Measurements from ENCODE around the gene CEP295NL. TPM values are rescaled to one million over a fixed set of nuclear protein-coding genes. Genes with fewer than 3 reads are reported as not detected.

CEP295NL gene
- total and polyA plus RNA-seq, 2 of the 13 experiments (the other 11 are each of a cell fraction or from before 2014, with no cell fraction given) = not detected

DNA sequence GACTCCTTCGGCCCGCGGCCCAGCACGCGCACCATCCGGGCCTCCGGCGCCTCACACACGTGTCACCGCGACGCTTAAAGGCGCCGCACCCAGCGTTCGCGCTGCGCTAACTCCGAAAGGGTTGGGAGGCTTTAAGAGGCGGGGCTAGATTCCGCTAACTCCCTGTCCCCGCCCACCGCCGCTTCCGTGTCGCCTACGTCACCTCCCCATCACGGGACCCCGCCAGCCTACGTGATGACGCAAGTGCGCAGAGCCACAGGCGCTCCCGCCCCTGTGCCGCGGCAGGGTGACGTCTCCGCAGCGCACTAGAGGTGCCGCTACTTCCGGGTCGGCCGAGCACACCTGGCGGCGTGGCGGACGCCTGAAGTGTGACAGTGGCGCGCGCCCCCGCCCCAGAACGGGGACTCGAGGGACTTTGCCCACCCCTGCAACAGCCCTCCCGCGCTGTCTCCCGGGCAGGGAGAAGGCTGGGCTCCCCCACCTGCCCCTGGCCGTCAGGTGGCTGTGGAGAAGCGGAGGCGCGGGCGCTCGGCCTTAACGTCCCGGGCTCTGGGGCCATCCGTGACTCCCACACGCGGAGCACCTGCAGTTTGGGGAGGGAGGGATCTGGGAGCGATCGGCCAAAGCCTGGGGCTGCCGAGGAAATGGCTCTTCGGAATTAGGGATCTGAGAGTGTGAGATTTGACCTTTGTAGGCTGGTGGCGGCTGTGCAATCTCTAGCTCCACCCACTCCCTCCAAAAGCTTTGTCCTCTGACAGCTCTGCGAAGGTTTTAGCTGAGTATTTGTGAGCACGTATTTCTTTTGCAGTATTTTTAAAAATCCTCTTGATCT lies 62.0 kb downstream of the CEP295NL start, which contains the start of gene USP36 (continued):
- peak; percentile 84 for TF ChIP-seq HNF4A (CRISPR knock-in tag; IDR thresholded peaks at IDR 0.05)
- TF ChIP-seq, protein P1, sequence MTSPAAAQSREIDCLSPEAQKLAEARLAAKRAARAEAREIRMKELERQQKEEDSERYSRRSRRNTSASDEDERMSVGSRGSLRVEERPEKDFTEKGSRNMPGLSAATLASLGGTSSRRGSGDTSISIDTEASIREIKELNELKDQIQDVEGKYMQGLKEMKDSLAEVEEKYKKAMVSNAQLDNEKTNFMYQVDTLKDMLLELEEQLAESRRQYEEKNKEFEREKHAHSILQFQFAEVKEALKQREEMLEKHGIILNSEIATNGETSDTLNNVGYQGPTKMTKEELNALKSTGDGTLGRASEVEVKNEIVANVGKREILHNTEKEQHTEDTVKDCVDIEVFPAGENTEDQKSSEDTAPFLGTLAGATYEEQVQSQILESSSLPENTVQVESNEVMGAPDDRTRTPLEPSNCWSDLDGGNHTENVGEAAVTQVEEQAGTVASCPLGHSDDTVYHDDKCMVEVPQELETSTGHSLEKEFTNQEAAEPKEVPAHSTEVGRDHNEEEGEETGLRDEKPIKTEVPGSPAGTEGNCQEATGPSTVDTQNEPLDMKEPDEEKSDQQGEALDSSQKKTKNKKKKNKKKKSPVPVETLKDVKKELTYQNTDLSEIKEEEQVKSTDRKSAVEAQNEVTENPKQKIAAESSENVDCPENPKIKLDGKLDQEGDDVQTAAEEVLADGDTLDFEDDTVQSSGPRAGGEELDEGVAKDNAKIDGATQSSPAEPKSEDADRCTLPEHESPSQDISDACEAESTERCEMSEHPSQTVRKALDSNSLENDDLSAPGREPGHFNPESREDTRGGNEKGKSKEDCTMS (CRISPR knock-in tag; conservative IDR thresholded peaks at IDR 0.05) = peak; percentile 73; the same call in 1 of the 2 replicates
- TF ChIP-seq, protein P2, sequence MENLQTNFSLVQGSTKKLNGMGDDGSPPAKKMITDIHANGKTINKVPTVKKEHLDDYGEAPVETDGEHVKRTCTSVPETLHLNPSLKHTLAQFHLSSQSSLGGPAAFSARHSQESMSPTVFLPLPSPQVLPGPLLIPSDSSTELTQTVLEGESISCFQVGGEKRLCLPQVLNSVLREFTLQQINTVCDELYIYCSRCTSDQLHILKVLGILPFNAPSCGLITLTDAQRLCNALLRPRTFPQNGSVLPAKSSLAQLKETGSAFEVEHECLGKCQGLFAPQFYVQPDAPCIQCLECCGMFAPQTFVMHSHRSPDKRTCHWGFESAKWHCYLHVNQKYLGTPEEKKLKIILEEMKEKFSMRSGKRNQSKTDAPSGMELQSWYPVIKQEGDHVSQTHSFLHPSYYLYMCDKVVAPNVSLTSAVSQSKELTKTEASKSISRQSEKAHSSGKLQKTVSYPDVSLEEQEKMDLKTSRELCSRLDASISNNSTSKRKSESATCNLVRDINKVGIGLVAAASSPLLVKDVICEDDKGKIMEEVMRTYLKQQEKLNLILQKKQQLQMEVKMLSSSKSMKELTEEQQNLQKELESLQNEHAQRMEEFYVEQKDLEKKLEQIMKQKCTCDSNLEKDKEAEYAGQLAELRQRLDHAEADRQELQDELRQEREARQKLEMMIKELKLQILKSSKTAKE (CRISPR knock-in tag; IDR thresholded peaks at IDR 0.05; ENCODE audit: borderline replicate concordance) = peak; percentile 83
- TF ChIP-seq CEBPB (IDR thresholded peaks at IDR 0.05; ENCODE audit: borderline replicate concordance, low read depth, low read length) = peak; percentile 99
- TF ChIP-seq GFI1 (CRISPR knock-in tag; IDR thresholded peaks at IDR 0.05; ENCODE audit: borderline replicate concordance) = peak; percentile 88
- no peak; the same call in 1 of the 2 replicates for TF ChIP-seq ZNF430 (CRISPR knock-in tag; IDR thresholded peaks at IDR 0.05)
- peak; percentile 98 for TF ChIP-seq ZFP90 (CRISPR knock-in tag; IDR thresholded peaks at IDR 0.05; ENCODE audit: borderline replicate concordance)
- 0 out of 2 replicates have a peak, but pooled peaks have one; percentile 80 for TF ChIP-seq KLF11 (CRISPR knock-in tag; IDR thresholded peaks at IDR 0.05)
- peak; percentile 88; the same call in 1 of the 2 replicates for TF ChIP-seq FOXK1 (CRISPR knock-in tag; IDR thresholded peaks at IDR 0.05; ENCODE audit: borderline replicate concordance, low read depth)
- no peak for TF ChIP-seq PHB2 (IDR thresholded peaks at IDR 0.05; ENCODE audit: partially characterized antibody)
- peak; percentile 98 for TF ChIP-seq CCDC6 (CRISPR knock-in tag; IDR thresholded peaks at IDR 0.05)
- TF ChIP-seq ZUFSP (CRISPR knock-in tag; IDR thresholded peaks at IDR 0.05; ENCODE audit: borderline replicate concordance) = no peak
- peak; percentile 79 for TF ChIP-seq FOXP4 (CRISPR knock-in tag; IDR thresholded peaks at IDR 0.05)
- TF ChIP-seq JDP2 (CRISPR knock-in tag; IDR thresholded peaks at IDR 0.05; ENCODE audit: borderline replicate concordance) = peak; percentile 74
- TF ChIP-seq ZNF180 (CRISPR knock-in tag; IDR thresholded peaks at IDR 0.05; ENCODE audit: borderline replicate concordance, low read depth) = peak; percentile 90
- TF ChIP-seq HDAC6 (IDR thresholded peaks at IDR 0.05; ENCODE audit: low read depth, low read length) = no peak
- no peak for TF ChIP-seq ZNF777 (CRISPR knock-in tag; IDR thresholded peaks at IDR 0.05)
- TF ChIP-seq MYC (CRISPR knock-in tag; IDR thresholded peaks at IDR 0.05; ENCODE audit: borderline replicate concordance) = peak; percentile 99
- TF ChIP-seq, protein P3, sequence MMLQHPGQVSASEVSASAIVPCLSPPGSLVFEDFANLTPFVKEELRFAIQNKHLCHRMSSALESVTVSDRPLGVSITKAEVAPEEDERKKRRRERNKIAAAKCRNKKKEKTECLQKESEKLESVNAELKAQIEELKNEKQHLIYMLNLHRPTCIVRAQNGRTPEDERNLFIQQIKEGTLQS (CRISPR knock-in tag; IDR thresholded peaks at IDR 0.05) = peak; percentile 94
- TF ChIP-seq ELF4 (CRISPR knock-in tag; IDR thresholded peaks at IDR 0.05; ENCODE audit: borderline replicate concordance) = peak; percentile 99

Measured in HepG2 (cell line).